GM12878 (cell line): ENCODE results near the gene MRPL12. TPM values are rescaled to one million over a fixed set of nuclear protein-coding genes. Genes with fewer than 3 reads are reported as not detected.

Source experiments
- ATAC-seq: fragments of 200-7000 bp; cut with Tn5 transposase; 3 replicates; pipeline ENCODE4 v1.9.1; 2020; ENCODE audit warnings: mild to moderate bottlenecking, moderate library complexity
- BruUV-seq: library from RNA; stranded (reverse); fragments of 400-500 nt; replicated peaks from 2 replicates; lab custom pipeline; 2021; lab: Mats Ljungman, UMichigan
- CTCF ChIA-PET: fragments of 300-600 bp; sonication (Branson Sonifier 250); formaldehyde crosslinking; extraction: SDS; loops from one replicate; lab custom pipeline; 2021; ENCODE audit warnings: inconsistent platforms; lab: Yijun Ruan, JAX
- POLR2A ChIA-PET: fragments of 350-600 bp; formaldehyde crosslinking; extraction: SDS; loops from one replicate; lab custom pipeline; 2021; ENCODE audit warnings: inconsistent platforms; lab: Charles Lee
- RAD21 ChIA-PET: fragments of 300-600 bp; sonication (Branson Sonifier 250); formaldehyde crosslinking; loops from one replicate; lab custom pipeline; 2023; ENCODE audit warnings: antibody characterized with exemption; ENCODE audit not compliant: unreplicated experiment; lab: Charles Lee
- SMC1A ChIA-PET: fragments of 300-600 bp; sonication (Branson Sonifier 250); formaldehyde crosslinking; loops from one replicate; lab custom pipeline; 2023; ENCODE audit not compliant: unreplicated experiment, uncharacterized antibody; lab: Charles Lee
- DNase-seq: peaks from one replicate; pipeline ENCODE4 v3.0.0-alpha.2; 2011; ENCODE audit warnings: low read depth, low spot score
- FAIRE-seq: peaks from 3 replicates; lab custom pipeline; 2011; peaks lifted over from hg19 to GRCh38; lab: Jason Lieb, UNC
- H2AFZ ChIP-seq: 2 replicates; pipeline ENCODE4 v1.6.0; 2011; ENCODE audit warnings: low read depth, low read length, control low read depth; ENCODE audit not compliant: control insufficient read depth
- H3K27ac ChIP-seq: 2 replicates; pipeline ENCODE4 v1.5.1; 2011; ENCODE audit warnings: control low read depth; ENCODE audit not compliant: control insufficient read depth, insufficient read depth
- H3K27me3 ChIP-seq, 2 experiments: replicated peaks in 1 of 2; 2 replicates each; pipeline versions ENCODE4 v1.6.0 to v1.6.1; 2011; ENCODE audit warnings: low read length in 1 of 2; ENCODE audit not compliant: control insufficient read depth in 2 of 2, insufficient read depth in 2 of 2
- H3K36me3 ChIP-seq, 2 experiments: 2 replicates each; pipeline ENCODE4 v1.5.1; 2011; ENCODE audit warnings: low read length in 1 of 2; ENCODE audit not compliant: control insufficient read depth in 2 of 2, insufficient read depth in 2 of 2
- H3K4me1 ChIP-seq: 2 replicates; pipeline ENCODE4 v1.6.1; 2011; ENCODE audit warnings: mild to moderate bottlenecking, low read length, moderate library complexity, mixed read lengths; ENCODE audit not compliant: control insufficient read depth, insufficient read depth
- H3K4me2 ChIP-seq: 2 replicates; pipeline ENCODE4 v1.6.0; 2011; ENCODE audit warnings: control low read depth; ENCODE audit not compliant: control insufficient read depth, insufficient read depth
- H3K4me3 ChIP-seq: fragments of 200-600 bp; sonication (generic); 2 replicates; pipeline ENCODE4 v1.5.1; 2016
- H3K79me2 ChIP-seq: 2 replicates; pipeline ENCODE4 v1.6.0; 2011; ENCODE audit warnings: low read length; ENCODE audit not compliant: control insufficient read depth, insufficient read depth
- H3K9ac ChIP-seq: 2 replicates; pipeline ENCODE4 v1.8.0; 2011; ENCODE audit warnings: low read length, control low read depth, mixed read lengths; ENCODE audit not compliant: control insufficient read depth, insufficient read depth
- H3K9me3 ChIP-seq: replicated peaks from 3 replicates; pipeline ENCODE4 v1.5.1; 2011; ENCODE audit warnings: mild to moderate bottlenecking, low read length; ENCODE audit not compliant: control insufficient read depth, insufficient read depth
- H4K20me1 ChIP-seq: 2 replicates; pipeline ENCODE4 v1.6.0; 2011; ENCODE audit not compliant: control insufficient read depth, insufficient read depth
- BCL3 ChIP-seq: IDR thresholded peaks from 2 replicates; pipeline ENCODE4 v1.6.1; 2011; ENCODE audit warnings: borderline replicate concordance, low read depth, mild to moderate bottlenecking, moderate library complexity, low read length; ENCODE audit not compliant: insufficient read depth, poor library complexity, severe bottlenecking
- EZH2 ChIP-seq: IDR thresholded peaks from 2 replicates; pipeline ENCODE4 v1.6.1; 2012; ENCODE audit warnings: low read depth, mild to moderate bottlenecking, control low read depth, inconsistent platforms, low read length, borderline replicate concordance; ENCODE audit not compliant: control insufficient read depth
- FOS ChIP-seq: IDR thresholded peaks from 3 replicates; pipeline ENCODE4 v1.6.1; 2011; ENCODE audit warnings: borderline replicate concordance; ENCODE audit not compliant: insufficient read length; ENCODE audit errors: extremely low read depth
- HDAC2 ChIP-seq: fragments of 200-600 bp; sonication (generic); IDR thresholded peaks from 2 replicates; pipeline ENCODE4 v1.6.1; 2017
- JUNB ChIP-seq: IDR thresholded peaks from 2 replicates; pipeline ENCODE4 v1.6.1; 2016; ENCODE audit warnings: antibody characterized with exemption, mild to moderate bottlenecking
- JUND ChIP-seq: IDR thresholded peaks from 2 replicates; pipeline ENCODE4 v1.6.1; 2012; ENCODE audit warnings: low read depth, mild to moderate bottlenecking, low read length, improper control_type of control experiment, moderate library complexity
- KDM1A ChIP-seq: fragments of 200-600 bp; sonication (generic); IDR thresholded peaks from 2 replicates; pipeline ENCODE4 v1.6.1; 2016; ENCODE audit warnings: borderline replicate concordance
- MLLT1 ChIP-seq: fragments of 450-650 bp; IDR thresholded peaks from 2 replicates; pipeline ENCODE4 v1.6.1; 2016; ENCODE audit warnings: mild to moderate bottlenecking
- NBN ChIP-seq: fragments of 450-650 bp; IDR thresholded peaks from 2 replicates; pipeline ENCODE4 v1.6.1; 2016
- NRF1 ChIP-seq: conservative IDR thresholded peaks from 2 replicates; pipeline ENCODE4 v1.6.1; 2011; ENCODE audit warnings: mild to moderate bottlenecking, low read depth, low read length, improper control_type of control experiment
- PKNOX1 ChIP-seq: fragments of 450-650 bp; IDR thresholded peaks from 2 replicates; pipeline ENCODE4 v1.6.1; 2016; ENCODE audit warnings: mild to moderate bottlenecking
- POLR2AphosphoS5 ChIP-seq: IDR thresholded peaks from 2 replicates; pipeline ENCODE4 v1.6.1; 2011; ENCODE audit warnings: mild to moderate bottlenecking, low read length, inconsistent platforms
- RFX5 ChIP-seq: IDR thresholded peaks from 2 replicates; pipeline ENCODE4 v1.6.1; 2011; ENCODE audit warnings: low read depth, low read length, improper control_type of control experiment
- SUZ12 ChIP-seq: fragments of 200-600 bp; sonication (generic); IDR thresholded peaks from one replicate; pipeline ENCODE4 v1.6.1; 2018; ENCODE audit warnings: antibody characterized with exemption, mild to moderate bottlenecking; ENCODE audit not compliant: unreplicated experiment
- USF1 ChIP-seq: IDR thresholded peaks from 2 replicates; pipeline ENCODE4 v1.6.1; 2011; ENCODE audit warnings: borderline replicate concordance, low read depth, mild to moderate bottlenecking, moderate library complexity, mixed read lengths, low read length; ENCODE audit not compliant: insufficient read depth; ENCODE audit errors: extremely low read length
- ZBTB11 ChIP-seq: fragments of 450-650 bp; formaldehyde crosslinking; IDR thresholded peaks from 2 replicates; pipeline ENCODE4 v1.5.0; 2022; ENCODE audit warnings: mild to moderate bottlenecking, missing genetic modification characterization
- ZSCAN29 ChIP-seq: fragments of 450-650 bp; IDR thresholded peaks from 2 replicates; pipeline ENCODE4 v1.6.1; 2017; ENCODE audit warnings: mild to moderate bottlenecking, moderate library complexity
- WGBS: methylation state at CpG from one replicate; pipeline ENCODE4 v1.1.6; 2016; ENCODE audit warnings: low lambda C conversion rate; ENCODE audit not compliant: insufficient replicate concordance, insufficient coverage; ENCODE audit errors: missing lambda C conversion rate; 5-methylcytosine and 5-hydroxymethylcytosine counted together
- in situ Hi-C: fragments of 300-500 bp; cut with MboI; formaldehyde crosslinking; loops from 9 replicates; pipeline ENCODE4 v1.14.3; 2018; ENCODE audit warnings: mixed read lengths
- intact Hi-C: fragments of 100-400 bp; cut with micrococcal nuclease; formaldehyde crosslinking; loops from one replicate; pipeline ENCODE4 v1.14.2; 2022; ENCODE audit not compliant: unreplicated experiment
- polyA plus RNA-seq, 11 experiments: library from polyadenylated mRNA; depleted of rRNA in 4 of 11; unstranded in 6 of 11; stranded (reverse) in 5 of 11; fragments of >200 nt; fragmentation: Nextera tagmentation in 4 of 11; fragmentation: Illumina TruSeq in 1 of 11; extraction: Ambion mirVana in 4 of 11; extraction: Trizol in 1 of 11; gene quantifications; 1 replicate in 1 of 11; 2 replicates in 10 of 11; pipeline versions ENCODE4 v1.2.1 to v1.2.3, GENCODE V29; 2011 to 2016; ENCODE audit warnings: inconsistent platforms in 2 of 11, missing spikeins in 2 of 11, low read depth in 1 of 11
- total RNA-seq, 4 experiments: library from RNA; depleted of rRNA in 3 of 4; stranded (reverse); fragments of >200 nt in 3 of 4; fragmentation: Illumina TruSeq in 1 of 4; extraction: Trizol in 1 of 4; gene quantifications; 2 replicates each; pipeline versions ENCODE4 v1.2.1 to v1.2.3, GENCODE V29; 2013 to 2021

The MRPL12 gene
- total and polyA plus RNA-seq, 10 of the 15 experiments (the other 5 are each of a cell fraction or from before 2014, with no cell fraction given), result 1.3 to 269 (median 117) TPM

GRCh38 chr17:81656835-81657234, 46.3 kb upstream of the MRPL12 start:
- TF ChIP-seq FOS (no peak), BCL3 (no peak), HDAC2 (no peak), EZH2 (no peak), ZSCAN29 (no peak), NRF1 (no peak), JUND (no peak), MLLT1 (no peak), PKNOX1 (no peak), POLR2AphosphoS5 (no peak), RFX5 (no peak), JUNB (no peak), SUZ12 (no peak), USF1 (no peak), NBN (no peak), KDM1A (no peak), ZBTB11 (CRISPR knock-in tag) (no peak)
- 12% methylated on average over 4 of the region's 4 CpGs for WGBS
- no peaks in the 10 kb centered on the region for H4K20me1 ChIP-seq
- SMC1A ChIA-PET, result no interaction called here
- H3K36me3 ChIP-seq, result no peaks in the 10 kb centered on the region
- no peak for ATAC-seq
- H3K9ac ChIP-seq, result no peak overlapping the region
- H2AFZ ChIP-seq, result no peak overlapping the region
- intact Hi-C loops, result no loop called here
- H3K9me3 ChIP-seq, result no peaks in the 10 kb centered on the region
- no peaks in the 10 kb centered on the region for H3K27me3 ChIP-seq
- H3K79me2 ChIP-seq, result no peaks in the 10 kb centered on the region
- DNase-seq, result no peak
- no peak overlapping the region for H3K27ac ChIP-seq
- no peak overlapping the region for H3K4me2 ChIP-seq
- POLR2A ChIA-PET, result interaction anchor here (1.1 kb wide), 1 partner anchor 27 kb away, joined by 3 read pairs; the partner anchor contains the start of genes ARL16 and HGS
- RAD21 ChIA-PET, result interaction anchor here (1.0 kb wide), 1 partner anchor 105 kb away, joined by 3 read pairs; the partner anchor contains the start of gene FAAP100
- peaks cover 8% of the 10 kb centered on the region; the same call in 1 of the 2 replicates for H3K4me1 ChIP-seq
- BruUV-seq, result no TSS peak
- CTCF ChIA-PET, result no interaction called here
- in situ Hi-C loops, result no loop called here
- FAIRE-seq, result no peak
- no peak overlapping the region for H3K4me3 ChIP-seq
